ENCODE data around the gene IGDCC3.
"Not testable (repeated sequence)": the region's sequence is repeated elsewhere in the genome, so short reads cannot be mapped to it uniquely, and the experiment has no call there.

Gene IGDCC3

DNA sequence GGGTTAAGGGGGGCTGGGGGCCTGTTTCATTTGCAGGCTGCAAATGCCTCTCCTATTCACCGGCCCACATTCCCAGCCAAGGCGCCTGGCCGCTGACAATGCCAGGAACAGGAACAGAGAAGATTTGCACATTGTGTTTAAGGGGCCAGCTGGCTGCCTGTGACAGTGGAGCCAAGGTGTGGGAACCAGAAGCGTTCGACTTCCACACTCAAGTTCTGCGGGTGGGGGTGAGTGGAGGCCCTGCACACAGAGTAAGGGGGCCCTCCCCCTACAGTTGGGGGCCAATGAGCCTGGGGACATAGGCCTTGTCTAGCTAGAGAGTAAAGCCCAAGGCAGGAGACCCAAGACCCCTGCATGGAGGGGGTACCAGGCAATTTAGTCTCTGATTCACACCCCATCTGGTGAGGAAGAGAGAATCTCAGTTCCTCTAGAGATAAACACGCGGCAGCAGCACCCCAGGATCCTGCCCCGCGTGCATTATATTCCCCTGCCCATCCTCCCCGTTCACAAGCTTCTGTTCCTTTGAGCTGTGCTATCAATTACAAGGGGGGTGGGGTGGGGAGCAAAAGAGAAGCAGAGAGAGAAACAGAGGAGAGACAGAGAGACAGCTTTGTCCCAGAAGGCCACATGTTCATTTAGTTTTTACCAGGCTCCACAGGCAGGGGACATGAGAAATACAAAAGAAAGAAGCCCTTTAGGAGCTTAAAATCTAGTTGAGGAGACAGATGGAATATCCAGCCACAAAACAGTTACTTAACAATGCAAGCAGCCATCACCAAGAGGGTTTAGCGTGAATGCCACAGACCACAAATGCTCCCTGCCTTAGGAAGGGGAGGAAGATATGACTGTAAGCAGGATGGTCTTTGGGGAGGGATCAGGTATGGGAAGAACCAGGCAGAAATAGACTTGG, 9.2 kb downstream of the IGDCC3 start:
- peak; percentile 63 for DNase-seq

GRCh38 chr15:65366122-65366892, 11.5 kb downstream of the IGDCC3 start:
- DNase-seq, result no peak

DNA sequence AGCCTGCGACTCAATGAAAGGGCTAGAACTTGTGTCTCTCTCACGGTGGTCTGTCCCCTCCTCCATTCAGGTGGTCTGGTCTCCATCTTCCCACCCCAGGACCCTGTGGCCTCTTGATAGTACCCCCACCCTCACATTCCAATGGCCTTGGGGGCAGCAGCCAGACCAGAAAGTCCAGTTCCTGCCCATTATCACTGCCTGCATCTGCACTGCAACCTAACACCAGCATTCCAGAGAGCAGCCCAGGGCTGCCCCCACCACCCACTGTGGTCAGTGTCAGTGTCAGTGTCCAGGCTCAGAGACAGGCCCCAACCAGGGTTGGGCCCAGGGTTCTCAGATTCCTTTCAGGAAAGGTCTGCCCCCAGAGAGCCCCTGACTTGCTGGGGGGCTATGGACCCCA, 12.6 kb downstream of the IGDCC3 start:
- DNase-seq, result no peak

DNA sequence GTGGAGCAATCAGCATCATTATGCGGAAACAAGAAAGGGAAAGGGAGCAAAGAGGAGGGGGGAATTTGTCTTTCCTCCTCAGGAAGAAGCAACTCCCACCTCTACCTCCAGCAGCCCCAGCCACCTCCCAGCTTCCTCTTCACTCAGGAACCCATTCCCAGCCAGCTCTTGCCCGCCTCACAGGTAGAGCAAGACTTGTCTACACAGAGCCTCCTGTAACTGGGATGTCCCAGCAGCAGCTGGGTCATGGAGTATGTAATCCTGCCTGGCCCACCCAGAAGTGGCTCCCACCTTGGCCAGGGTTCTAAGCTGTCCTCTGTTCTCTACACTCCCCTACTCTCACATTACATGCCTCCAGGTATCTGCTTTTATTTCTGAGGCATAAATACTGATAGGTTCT, 14.0 kb downstream of the IGDCC3 start:
- DNase-seq, result no peak

GRCh38 chr15:65363306-65363705, 14.5 kb downstream of the IGDCC3 start:
- DNase-seq, result no peak

DNA sequence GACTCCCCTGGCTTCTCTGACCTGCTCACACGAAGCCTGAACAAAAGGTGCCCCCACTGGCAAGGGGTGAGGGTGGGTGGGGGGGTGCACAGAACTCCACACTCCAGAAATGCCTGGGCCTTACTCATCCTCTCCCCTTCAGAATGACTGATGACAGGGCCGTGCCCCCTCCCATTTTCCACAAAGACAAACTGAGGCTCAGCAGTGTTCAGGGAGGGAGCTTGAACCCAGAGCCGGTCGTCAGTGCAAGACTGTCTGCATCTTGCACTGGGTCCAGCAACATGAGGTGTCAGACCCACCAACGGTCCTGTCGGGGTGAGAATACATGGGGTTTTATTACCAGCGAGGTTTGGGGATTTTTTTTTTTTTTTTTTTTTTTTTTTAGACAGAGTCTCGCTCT, 15.3 kb downstream of the IGDCC3 start:
- no peak for DNase-seq

- no peak for DNase-seq
Observed at GRCh38 chr15:65361708-65362459, 15.9 kb downstream of the IGDCC3 start.

GRCh38 chr15:65360506-65360905, 17.3 kb downstream of the IGDCC3 start:
- DNase-seq, result no peak

DNA sequence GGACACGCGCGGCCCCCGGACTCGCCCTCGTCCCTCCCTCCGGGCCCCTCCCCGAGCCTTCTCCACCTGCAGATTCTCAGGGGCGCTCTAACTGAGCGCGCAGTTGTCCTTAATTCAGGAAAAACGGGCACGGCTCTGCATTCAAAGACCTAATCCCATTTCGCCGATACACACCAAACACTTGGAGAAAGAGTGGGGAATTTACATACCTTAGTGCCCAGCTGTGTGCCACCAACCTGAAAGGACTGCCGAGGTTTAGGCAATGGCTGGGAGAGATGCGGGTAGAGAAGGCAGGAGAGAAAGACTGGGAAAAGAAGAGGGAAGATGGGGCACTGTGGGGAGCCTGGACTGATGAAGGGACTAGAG, 21.8 kb downstream of the IGDCC3 start:
- no peak for DNase-seq

- DNase-seq, result no peak
Observed at GRCh38 chr15:65355173-65355987, 22.4 kb downstream of the IGDCC3 start.

DNA sequence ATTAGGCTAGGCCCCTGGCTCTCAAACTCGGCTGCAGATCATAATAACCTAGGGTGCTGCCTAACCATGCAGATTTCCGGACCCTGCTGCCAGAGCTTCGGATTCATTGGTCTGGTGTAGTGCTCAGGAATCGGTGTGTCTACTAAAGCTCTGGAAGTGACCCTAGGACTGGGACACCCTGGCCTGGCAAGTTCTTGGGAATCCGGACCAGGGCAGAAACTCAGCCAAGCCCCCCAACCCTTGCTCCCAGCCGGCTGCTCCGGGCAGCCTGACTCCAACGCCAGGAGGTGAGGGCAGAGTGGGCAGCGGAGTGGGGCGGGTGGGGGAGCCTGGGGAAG, 23.0 kb downstream of the IGDCC3 start:
- DNase-seq, result no peak

DNA sequence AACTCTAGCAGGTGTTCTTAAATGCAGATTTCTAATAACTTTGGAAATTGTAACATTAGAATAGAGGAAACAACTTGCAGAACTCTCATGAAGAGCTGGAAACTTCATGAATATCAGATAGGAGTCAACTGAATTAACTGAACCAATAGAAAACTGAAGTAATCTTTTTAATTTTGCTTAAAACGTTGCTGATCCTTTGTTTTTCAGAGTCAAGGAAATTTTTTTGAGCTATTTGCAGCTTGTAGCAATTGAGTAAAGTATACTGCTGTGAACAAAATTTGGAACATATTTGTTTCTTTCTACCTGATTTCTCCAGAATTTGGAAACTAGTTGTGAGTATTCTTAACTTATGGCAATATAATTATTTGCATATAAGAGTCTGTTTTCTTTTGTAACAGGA, 25.8 kb downstream of the IGDCC3 start:
- DNase-seq, result not testable (repeated sequence)

DNA sequence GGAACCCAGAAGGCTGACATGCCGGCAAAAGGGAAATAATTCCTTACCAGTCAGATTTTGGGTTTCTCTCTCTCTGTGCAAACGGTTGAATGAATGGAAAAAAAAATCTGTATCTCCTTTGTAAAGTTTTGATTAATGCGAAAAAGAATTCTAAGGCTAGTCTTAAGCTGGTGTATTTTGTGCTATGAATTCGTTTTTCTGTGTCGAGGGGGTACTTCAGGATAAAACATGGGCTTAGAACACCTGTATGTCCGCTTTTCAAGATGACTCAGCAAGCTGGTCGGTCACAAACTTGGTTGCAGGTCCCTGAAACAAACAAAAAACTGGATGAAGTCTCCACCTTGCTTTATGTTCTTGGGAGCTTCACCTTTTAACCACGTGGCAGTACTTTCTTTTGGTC, 28.5 kb downstream of the IGDCC3 start:
- no peak for DNase-seq

DNA sequence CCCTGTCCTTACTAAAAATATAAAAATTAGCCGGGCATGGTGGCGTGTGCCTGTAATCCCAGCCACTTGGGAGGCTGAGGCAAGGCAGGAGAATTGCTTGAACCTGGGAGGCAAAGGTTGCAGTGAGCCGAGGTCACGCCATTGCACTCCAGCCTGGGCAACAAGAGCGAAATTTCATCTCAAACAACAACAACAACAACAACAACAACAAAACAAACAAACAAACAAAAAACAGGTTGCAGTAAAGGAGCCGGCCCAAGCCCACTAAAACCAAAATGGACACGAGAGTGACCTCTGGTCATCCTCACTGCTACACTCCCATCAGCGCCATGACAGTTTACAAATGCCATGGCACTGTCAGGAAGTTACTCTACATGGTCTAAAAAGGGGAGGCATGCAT, 30.0 kb downstream of the IGDCC3 start:
- not testable (repeated sequence) for DNase-seq

DNA sequence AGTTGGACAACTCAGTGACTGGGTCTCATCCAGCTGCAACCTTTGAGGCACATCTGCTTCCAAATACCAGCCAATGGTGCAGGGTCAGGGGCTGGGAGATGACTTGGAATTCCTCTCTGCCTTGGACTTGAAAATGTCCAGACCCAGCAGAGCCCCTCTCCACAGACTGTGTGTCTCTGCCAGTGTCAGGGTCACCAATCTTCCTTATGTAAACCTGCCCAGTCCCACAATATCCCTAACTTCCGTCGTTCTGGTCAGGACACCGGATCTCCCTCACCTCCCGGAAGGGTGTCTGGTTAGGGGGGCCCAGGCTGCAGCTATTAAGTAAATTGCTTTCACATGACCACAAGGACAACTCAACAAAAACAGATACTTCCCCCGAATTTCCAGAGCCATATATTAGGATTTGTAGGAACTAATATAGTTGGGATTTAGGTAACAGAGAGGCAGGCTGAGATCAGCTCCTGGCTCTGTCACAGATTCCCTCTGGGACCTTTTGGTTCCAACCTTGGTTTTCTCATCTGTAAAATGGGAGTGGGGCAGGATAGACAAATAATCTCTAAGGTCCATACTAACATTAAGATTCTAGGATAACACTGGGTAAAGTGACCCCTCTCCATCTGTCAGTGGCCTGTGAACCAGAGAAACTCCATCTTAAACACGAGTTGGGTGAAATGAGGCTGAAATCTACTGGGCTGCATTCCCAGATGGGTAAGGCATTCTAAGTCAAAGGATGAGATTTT, 30.8 kb downstream of the IGDCC3 start:
- DNase-seq, result no peak

- no peak for DNase-seq
Observed at GRCh38 chr15:65344914-65345275, 32.9 kb downstream of the IGDCC3 start.

GRCh38 chr15:65344214-65344913, 33.4 kb downstream of the IGDCC3 start:
- DNase-seq, result no peak

DNA sequence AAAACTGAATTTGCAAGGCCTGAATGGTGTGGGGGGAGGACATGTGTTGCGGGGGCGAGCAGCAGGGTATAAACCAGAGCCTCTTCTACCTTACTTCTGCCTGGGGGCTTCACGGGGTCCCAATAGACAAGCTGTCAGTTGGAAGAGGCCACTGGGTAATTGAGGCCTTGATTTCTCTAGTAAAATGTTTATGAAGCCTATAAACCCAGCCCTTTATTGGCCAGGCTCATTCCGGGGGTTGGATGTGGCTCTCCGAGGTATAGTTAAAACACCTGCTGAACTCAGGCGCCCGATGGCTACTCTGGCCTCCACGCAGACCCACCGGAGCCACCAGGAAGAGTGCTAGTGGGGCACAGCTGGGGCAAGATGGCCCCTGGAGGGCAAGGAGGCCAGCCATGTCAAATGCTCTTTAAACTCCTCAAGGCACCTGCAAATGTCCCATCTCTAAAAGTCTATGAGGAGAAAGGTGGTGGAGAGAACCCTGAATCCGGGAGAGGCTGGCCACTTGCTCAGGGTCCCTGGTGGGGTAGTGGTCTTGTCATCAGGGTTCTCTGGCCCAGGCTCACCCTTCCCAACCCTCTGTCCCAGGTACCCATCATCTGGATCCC, 34.3 kb downstream of the IGDCC3 start:
- no peak for DNase-seq

DNA sequence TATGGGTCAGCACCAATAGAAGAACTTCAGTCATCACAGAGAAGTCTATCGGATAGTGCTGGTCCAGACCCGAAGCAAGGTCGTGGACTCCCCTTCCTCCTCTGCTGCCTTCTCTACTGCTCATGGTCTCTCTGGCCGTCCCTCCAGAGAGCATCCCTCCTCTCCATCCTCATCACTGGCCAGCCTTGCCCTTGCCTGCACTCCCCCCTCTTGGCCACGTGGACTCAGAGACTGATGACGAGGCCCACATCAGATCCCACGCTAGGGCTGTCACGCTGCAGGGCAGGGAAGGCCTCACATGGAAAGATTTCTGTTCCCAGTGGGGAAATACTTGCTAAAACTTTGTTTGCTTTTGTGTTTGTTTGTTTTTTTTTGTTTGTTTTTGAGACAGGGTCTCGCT, 35.3 kb downstream of the IGDCC3 start:
- DNase-seq, result no peak

GRCh38 chr15:65339920-65340319, 37.9 kb downstream of the IGDCC3 start:
- DNase-seq, result no peak

DNA sequence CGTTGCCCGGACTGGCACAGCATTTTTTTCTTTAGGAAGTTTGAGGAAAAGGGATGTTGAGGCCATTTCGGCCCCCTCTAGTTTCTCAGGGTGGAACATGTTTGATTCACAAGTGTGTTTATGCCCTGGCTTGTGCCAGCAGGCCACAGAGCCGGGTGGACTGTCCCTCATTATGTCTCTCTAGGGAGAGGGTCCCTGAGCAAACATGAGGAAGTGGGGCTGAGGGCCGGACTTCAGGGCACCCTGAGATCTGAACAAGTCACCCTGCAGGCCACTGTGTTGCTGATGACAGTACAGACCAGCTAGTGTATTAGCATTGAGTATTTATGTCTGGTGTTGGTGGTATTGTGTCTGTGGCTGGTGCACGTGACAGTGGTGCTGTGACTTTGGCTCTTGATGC, 38.4 kb downstream of the IGDCC3 start:
- no peak for DNase-seq
